GM23248 (cell line): Measurements from ENCODE around the gene ANGPT4.

Experiments used
- EZH2 ChIP-seq: fragments of 200-600 bp; sonication (generic); IDR thresholded peaks from 2 replicates; pipeline ENCODE4 v1.6.1; 2018; ENCODE audit warnings: antibody characterized with exemption, mild to moderate bottlenecking; ENCODE audit not compliant: insufficient read depth, poor library complexity, severe bottlenecking
- EZH2phosphoT487 ChIP-seq: fragments of 200-600 bp; sonication (generic); IDR thresholded peaks from 2 replicates; pipeline ENCODE4 v1.6.1; 2018; ENCODE audit warnings: antibody characterized with exemption, moderate library complexity, mild to moderate bottlenecking, low read depth; ENCODE audit not compliant: insufficient read depth

GRCh38 chr20:944774-945410 is 28.8 kb upstream of the ANGPT4 start:
- TF ChIP-seq EZH2phosphoT487 (no peak), EZH2 (no peak)
